Astrocyte (in vitro differentiated cells and primary cell): Measurements from ENCODE around the gene PLD4.

ENCODE experiments used
- CTCF ChIP-seq: IDR thresholded peaks from 2 replicates; pipeline ENCODE4 v1.5.1; 2011; ENCODE audit warnings: low read depth, mild to moderate bottlenecking, inconsistent platforms, low read length, moderate library complexity; ENCODE audit not compliant: insufficient read depth
- EZH2 ChIP-seq: IDR thresholded peaks from 2 replicates; pipeline ENCODE4 v1.6.1; 2012; ENCODE audit warnings: mild to moderate bottlenecking, low read length, inconsistent platforms; ENCODE audit not compliant: insufficient read depth

DNA sequence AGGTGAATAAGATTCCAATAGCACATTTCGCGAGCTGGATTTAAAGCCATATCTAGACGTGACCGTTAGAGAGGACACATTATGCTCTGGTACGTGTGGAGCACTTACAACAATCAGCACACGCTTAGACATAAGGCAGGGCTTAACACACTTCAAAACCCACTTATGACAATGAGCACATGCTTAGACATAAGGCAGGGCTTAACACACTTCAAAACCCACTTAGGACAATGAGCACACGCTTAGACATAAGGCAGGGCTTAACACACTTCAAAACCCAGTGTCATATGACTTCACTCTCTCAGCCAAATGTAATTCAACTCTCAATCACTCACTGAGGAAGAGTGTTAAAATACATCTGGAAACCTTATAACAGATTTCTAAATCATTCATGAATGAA, 11.2 kb upstream of the PLD4 start:
- TF ChIP-seq CTCF: no peak
- no peak for TF ChIP-seq EZH2
